AML-193 (cell line): Measurements from ENCODE around the gene NXPH3.
A peak's percentile ranks its signal among the peaks of the same experiment; 100 is the strongest.
"Not testable (repeated sequence)": the region's sequence is repeated elsewhere in the genome, so short reads cannot be mapped to it uniquely, and the experiment has no call there.

Source experiments
- DNase-seq, 2 experiments: peaks; one replicate each; lab custom pipeline; 2025; lab: John Stamatoyannopoulos, UW

The NXPH3 gene

GRCh38 chr17:49575679-49576087 is at the start of gene NXPH3:
Gene NXPH3, plus strand, starts transcription at chr17:49575871. Its CDS starts 349 bp downstream, at chr17:49576220.
- no peak for DNase-seq

- no peak for DNase-seq
Measured at GRCh38 chr17:49527927-49528651, 47.6 kb upstream of the NXPH3 start.

GRCh38 chr17:49528966-49529365 is 46.7 kb upstream of the NXPH3 start:
- no peak for DNase-seq

GRCh38 chr17:49530118-49530517 is 45.6 kb upstream of the NXPH3 start:
- no peak for DNase-seq

- DNase-seq = no peak
Measured at GRCh38 chr17:49543860-49544259, 31.8 kb upstream of the NXPH3 start.

GRCh38 chr17:49545007-49545660 is 30.5 kb upstream of the NXPH3 start:
- no peak for DNase-seq

- DNase-seq = no peak
Measured at GRCh38 chr17:49545806-49546545, 29.7 kb upstream of the NXPH3 start.

GRCh38 chr17:49546546-49547535 is 28.8 kb upstream of the NXPH3 start:
- DNase-seq = no peak

- DNase-seq = no peak
Measured at GRCh38 chr17:49547566-49547965, 28.1 kb upstream of the NXPH3 start.

- no peak for DNase-seq
Measured at GRCh38 chr17:49548051-49548505, 27.6 kb upstream of the NXPH3 start.

GRCh38 chr17:49548506-49549310 is 27.0 kb upstream of the NXPH3 start:
- DNase-seq = peak; percentile 30

GRCh38 chr17:49549311-49549605 is 26.4 kb upstream of the NXPH3 start:
- DNase-seq = no peak

- DNase-seq = no peak
Measured at GRCh38 chr17:49549691-49550678, 25.7 kb upstream of the NXPH3 start.

GRCh38 chr17:49550764-49551163 is 24.9 kb upstream of the NXPH3 start:
- DNase-seq = not testable (repeated sequence)

GRCh38 chr17:49551221-49552069 is 24.2 kb upstream of the NXPH3 start:
- DNase-seq = no peak

- DNase-seq = no peak
Measured at GRCh38 chr17:49552070-49552751, 23.5 kb upstream of the NXPH3 start.

GRCh38 chr17:49553676-49554335 is 21.9 kb upstream of the NXPH3 start:
- DNase-seq = no peak
